Embryonic facial prominence (tissue), 1 donor: Measurements from ENCODE around the gene LZTS2.

Experiments
- DNase-seq: peaks from one replicate; pipeline ENCODE4 v3.0.0-alpha.2; 2016; ENCODE audit errors: extremely low spot score

Gene LZTS2

DNA sequence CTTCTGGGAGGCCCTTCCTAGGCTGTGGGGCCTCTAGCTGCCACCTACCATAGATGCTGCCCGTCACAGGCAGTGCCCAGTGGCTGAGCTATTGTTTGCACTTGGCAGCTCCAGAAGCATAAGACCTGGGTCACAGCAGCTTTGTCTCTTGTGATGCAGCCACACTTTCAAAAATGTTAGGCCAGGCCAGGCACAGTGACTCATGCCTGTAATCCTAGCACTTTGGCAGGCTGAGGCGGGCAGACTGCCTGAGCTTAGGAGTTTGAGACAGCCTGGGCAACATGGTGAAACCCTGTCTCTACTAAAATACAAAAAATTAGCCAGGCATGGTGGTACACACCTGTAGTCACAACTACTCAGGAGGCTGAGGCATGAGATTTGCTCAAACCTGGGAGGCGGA lies 52.7 kb downstream of the LZTS2 start:
- no peak for DNase-seq

DNA sequence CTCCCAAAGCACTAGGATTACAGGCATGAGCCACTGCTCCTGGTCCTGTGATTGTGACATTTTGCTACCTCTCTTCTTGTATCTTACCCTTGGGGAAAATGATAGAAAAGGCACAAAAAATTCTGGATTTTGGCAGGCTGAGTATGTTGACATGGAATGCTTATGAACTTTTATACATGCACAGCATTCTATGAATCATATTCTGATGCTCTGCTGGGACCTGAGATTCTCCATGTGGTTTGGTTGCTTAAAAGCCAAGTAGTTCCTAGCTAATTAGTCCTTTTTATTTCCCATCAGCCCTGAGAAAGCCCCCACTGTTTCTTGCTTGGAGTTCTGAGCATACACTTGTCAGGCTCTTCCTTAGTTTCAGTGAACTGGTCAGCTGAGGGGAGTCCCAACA lies 53.9 kb downstream of the LZTS2 start:
- no peak for DNase-seq

DNA sequence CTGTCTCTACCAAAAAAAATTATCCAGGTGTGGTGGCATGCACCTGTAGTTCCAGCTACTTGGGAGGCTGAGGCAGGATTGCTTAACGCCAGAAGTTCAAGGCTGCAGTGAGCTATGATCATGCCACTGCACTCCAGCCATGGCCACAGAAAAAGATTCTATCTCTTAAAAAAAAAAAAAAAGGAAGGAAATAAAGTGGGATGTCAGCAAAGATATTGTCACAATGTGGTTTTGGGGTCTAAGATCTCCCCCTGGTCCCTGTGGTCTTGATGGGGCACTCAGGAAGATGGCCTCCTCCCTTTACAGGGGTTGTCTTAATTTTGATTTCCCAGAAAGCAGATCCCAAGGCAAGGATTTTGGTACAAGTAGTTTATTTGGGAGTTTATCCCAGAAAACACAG lies 54.7 kb downstream of the LZTS2 start:
- no peak for DNase-seq

DNA sequence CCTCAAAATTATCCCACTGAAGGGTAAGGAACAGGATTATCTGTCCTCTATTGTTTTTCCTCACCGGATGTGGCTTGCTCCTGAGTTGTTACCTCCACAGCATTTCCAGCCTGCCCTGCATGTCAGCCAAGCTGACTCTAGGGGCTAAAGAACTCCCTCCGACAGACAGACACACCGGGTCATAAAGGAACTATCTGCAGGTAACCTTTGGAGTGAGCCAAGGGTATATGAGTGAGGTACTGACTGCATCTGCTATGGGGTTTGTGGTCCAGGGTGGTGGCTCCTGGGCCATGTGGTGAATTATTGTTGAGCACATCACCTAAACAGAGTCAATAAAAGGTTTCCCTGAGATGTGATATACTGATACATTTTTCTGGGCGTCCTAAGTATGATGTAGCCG lies 55.3 kb downstream of the LZTS2 start:
- no peak for DNase-seq

DNA sequence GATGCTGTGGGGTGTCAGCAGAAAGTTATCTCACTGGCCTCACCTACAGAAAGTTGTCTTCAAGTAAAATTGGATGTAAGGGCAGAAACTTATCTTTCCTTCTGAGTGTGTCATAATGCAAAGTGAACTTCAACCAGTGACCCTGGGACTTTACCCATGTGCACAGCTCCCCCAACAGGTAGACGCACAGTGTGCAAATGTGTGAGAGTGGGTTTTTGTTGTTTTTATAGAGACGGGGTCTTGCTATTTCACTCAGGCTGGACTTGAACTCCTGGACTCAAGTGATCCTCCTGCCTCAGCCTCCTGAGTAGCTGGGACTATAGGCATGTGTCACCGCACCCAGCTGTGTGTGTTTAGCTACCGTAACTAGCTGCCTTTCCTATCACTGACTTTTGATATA lies 55.8 kb downstream of the LZTS2 start:
- DNase-seq = no peak

DNA sequence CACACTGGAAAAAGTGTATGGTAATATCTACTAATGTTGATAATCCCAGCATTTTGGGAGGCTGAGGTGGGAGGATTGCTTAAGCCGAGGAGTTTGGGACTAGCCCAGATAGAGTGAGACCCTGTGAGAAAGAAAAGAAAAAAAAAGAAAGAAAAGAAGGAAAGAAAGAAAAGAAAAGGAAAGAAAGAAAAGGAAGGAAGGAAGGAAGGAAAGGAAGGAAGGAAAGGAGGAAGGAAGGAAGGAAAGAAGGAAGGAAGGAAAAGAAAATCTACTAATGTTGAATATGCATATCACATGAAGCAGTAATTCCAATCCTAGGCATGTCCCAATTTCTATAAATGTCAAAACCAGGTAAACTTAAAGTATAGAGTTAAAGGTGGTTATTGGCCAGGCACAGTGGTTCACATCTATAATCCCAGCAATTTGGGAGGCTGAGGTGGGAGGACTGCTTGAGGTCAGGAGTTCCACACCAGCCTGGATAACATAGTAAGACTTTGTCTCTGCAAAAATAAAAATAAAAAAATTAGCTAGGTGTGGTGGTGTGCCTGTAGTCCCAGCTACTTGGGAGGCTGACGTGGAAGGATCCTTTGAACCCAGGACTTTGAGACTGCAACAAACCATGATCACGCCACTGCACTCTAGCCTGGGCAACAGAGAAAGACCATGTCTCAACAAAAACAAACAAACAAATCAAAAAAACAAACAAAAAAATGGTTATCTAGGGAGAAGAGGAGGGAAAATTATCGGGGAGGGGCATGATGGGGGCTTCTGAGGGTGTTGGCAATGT lies 57.0 kb downstream of the LZTS2 start:
- DNase-seq = no peak
